ENCODE measurements around the gene GUCY2F.

DNA sequence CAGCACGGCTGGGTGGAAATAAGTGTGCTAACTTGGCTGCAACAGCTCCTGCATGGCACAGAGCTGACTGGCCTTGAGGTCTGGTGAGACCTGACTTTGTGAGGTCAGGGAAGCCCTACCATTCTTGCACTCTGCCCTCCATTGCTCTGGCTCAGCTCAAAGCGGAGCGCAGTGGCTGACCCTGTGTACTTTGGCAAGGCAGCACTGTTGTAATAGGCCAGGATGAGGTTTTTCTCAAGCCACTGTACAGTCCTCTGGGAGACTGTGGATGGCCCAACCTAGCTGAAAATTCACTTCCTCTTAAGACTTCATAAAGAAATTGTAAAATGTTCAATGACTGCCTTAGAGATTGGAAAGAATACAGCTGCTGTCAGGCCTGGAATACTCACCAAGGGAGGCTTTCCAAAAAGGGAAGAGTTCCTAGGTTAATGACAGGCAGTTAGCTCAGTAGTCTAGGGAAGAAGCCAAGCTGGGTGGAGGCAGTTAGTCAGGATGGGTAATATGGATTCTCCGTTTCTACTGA is 129.8 kb downstream of the GUCY2F start:
- TF ChIP-seq, protein P1, sequence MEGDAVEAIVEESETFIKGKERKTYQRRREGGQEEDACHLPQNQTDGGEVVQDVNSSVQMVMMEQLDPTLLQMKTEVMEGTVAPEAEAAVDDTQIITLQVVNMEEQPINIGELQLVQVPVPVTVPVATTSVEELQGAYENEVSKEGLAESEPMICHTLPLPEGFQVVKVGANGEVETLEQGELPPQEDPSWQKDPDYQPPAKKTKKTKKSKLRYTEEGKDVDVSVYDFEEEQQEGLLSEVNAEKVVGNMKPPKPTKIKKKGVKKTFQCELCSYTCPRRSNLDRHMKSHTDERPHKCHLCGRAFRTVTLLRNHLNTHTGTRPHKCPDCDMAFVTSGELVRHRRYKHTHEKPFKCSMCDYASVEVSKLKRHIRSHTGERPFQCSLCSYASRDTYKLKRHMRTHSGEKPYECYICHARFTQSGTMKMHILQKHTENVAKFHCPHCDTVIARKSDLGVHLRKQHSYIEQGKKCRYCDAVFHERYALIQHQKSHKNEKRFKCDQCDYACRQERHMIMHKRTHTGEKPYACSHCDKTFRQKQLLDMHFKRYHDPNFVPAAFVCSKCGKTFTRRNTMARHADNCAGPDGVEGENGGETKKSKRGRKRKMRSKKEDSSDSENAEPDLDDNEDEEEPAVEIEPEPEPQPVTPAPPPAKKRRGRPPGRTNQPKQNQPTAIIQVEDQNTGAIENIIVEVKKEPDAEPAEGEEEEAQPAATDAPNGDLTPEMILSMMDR (IDR thresholded peaks at IDR 0.05), result no peak
- TF ChIP-seq POLR2A (IDR thresholded peaks at IDR 0.05), result no peak
